ENCODE data around the gene CTNNBL1. TPM values are rescaled to one million over a fixed set of nuclear protein-coding genes. Genes with fewer than 3 reads are reported as not detected.

CTNNBL1 gene
- total RNA-seq, 1 donor from 2014 or later, result 67.0 TPM

GRCh38 chr20:37777012-37777950 is 83.5 kb downstream of the CTNNBL1 start:
- no peaks in the 10 kb centered on the region for H4K20me1 ChIP-seq (ENCODE audit: insufficient read depth, low read length)
- no peak for TF ChIP-seq CTCF (IDR thresholded peaks at IDR 0.05; ENCODE audit: insufficient read depth, low read depth, low read length)
- no peak for TF ChIP-seq EZH2 (IDR thresholded peaks at IDR 0.05; ENCODE audit: insufficient read depth, low read length)
- FAIRE-seq (no peak), DNase-seq (ENCODE audit: low read depth) (peak; percentile 16)
- Mint-ChIP-seq H3K9me3 (ENCODE audit: unreplicated experiment) (no peaks in the 10 kb centered on the region), H3K4me1 (ENCODE audit: low read depth, unreplicated experiment) (peaks cover 21% of the 10 kb centered on the region), H3K27ac (ENCODE audit: unreplicated experiment) (peak overlapping the region; percentile 4), H3K27me3 (ENCODE audit: low read depth, unreplicated experiment) (no peaks in the 10 kb centered on the region), H3K4me3 (ENCODE audit: unreplicated experiment) (no peak overlapping the region), H3K36me3 (ENCODE audit: low read depth, unreplicated experiment) (peaks cover 5% of the 10 kb centered on the region)
- no peaks in the 10 kb centered on the region for H3K79me2 ChIP-seq (ENCODE audit: insufficient read depth, low read length)
- H3K4me1 ChIP-seq (ENCODE audit: insufficient read depth, low read length), result no peaks in the 10 kb centered on the region
- H2AFZ ChIP-seq (ENCODE audit: low read depth, low read length), result no peak overlapping the region
- no peaks in the 10 kb centered on the region for H3K9me3 ChIP-seq (ENCODE audit: insufficient read depth, low read depth, low read length)
- no peaks in the 10 kb centered on the region for H3K27me3 ChIP-seq (ENCODE audit: insufficient read depth, low read length)
- H3K4me2 ChIP-seq (ENCODE audit: low read length), result no peak overlapping the region
- H3K27ac ChIP-seq (ENCODE audit: low read depth, low read length), result no peak overlapping the region
- peaks cover 2% of the 10 kb centered on the region for H3K36me3 ChIP-seq (ENCODE audit: insufficient read depth, low read length)
- H3K9ac ChIP-seq (ENCODE audit: low read length), result no peak overlapping the region
- H3K4me3 ChIP-seq (ENCODE audit: insufficient read depth, low read depth, low read length), result no peak overlapping the region

GRCh38 chr20:37777988-37778659 is 84.3 kb downstream of the CTNNBL1 start:
- Histone ChIP-seq H3K9ac (ENCODE audit: low read length) (no peak overlapping the region), H3K9me3 (ENCODE audit: insufficient read depth, low read depth, low read length) (no peaks in the 10 kb centered on the region), H3K27ac (ENCODE audit: low read depth, low read length) (no peak overlapping the region), H3K79me2 (ENCODE audit: insufficient read depth, low read length) (no peaks in the 10 kb centered on the region), H3K4me2 (ENCODE audit: low read length) (no peak overlapping the region), H3K4me1 (ENCODE audit: insufficient read depth, low read length) (no peaks in the 10 kb centered on the region), H3K27me3 (ENCODE audit: insufficient read depth, low read length) (no peaks in the 10 kb centered on the region), H3K36me3 (ENCODE audit: insufficient read depth, low read length) (peaks cover 2% of the 10 kb centered on the region), H3K4me3 (ENCODE audit: insufficient read depth, low read depth, low read length) (no peak overlapping the region), H4K20me1 (ENCODE audit: insufficient read depth, low read length) (no peaks in the 10 kb centered on the region), H2AFZ (ENCODE audit: low read depth, low read length) (no peak overlapping the region)
- TF ChIP-seq EZH2 (IDR thresholded peaks at IDR 0.05; ENCODE audit: insufficient read depth, low read length) (no peak), CTCF (IDR thresholded peaks at IDR 0.05; ENCODE audit: insufficient read depth, low read depth, low read length) (no peak)
- Mint-ChIP-seq H3K4me1 (ENCODE audit: low read depth, unreplicated experiment) (peaks cover 21% of the 10 kb centered on the region), H3K9me3 (ENCODE audit: unreplicated experiment) (no peaks in the 10 kb centered on the region), H3K36me3 (ENCODE audit: low read depth, unreplicated experiment) (peaks cover 5% of the 10 kb centered on the region), H3K27me3 (ENCODE audit: low read depth, unreplicated experiment) (no peaks in the 10 kb centered on the region), H3K27ac (ENCODE audit: unreplicated experiment) (peak overlapping the region; percentile 20), H3K4me3 (ENCODE audit: unreplicated experiment) (no peak overlapping the region)
- FAIRE-seq, result no peak
- no peak for DNase-seq (ENCODE audit: low read depth)
